Heart left ventricle (tissue), 16 donors: ENCODE results near the gene CD8B2. TPM values are rescaled to one million over a fixed set of nuclear protein-coding genes. Genes with fewer than 3 reads are reported as not detected.
"Not testable (repeated sequence)": the region's sequence is repeated elsewhere in the genome, so short reads cannot be mapped to it uniquely, and the experiment has no call there.

Experiments
- ATAC-seq, 4 donors: fragments of 200-7000 bp; cut with Tn5 transposase; one replicate each; pipeline ENCODE4 v1.9.1; 2020 to 2022; ENCODE audit warnings: moderate library complexity in 4 of 4, mild to moderate bottlenecking in 3 of 4, moderate number of reproducible peaks in 1 of 4
- DNase-seq, 5 donors: peaks; one replicate each; pipeline ENCODE4 v3.0.0-alpha.2; 2020
- H3K27ac ChIP-seq, 12 donors: fragments of 200-600 bp; sonication (generic) in 4 of 12; one replicate each; pipeline versions ENCODE4 v1.5.0 to v1.8.0; 2016 to 2022; ENCODE audit warnings: mild to moderate bottlenecking in 2 of 12
- H3K27me3 ChIP-seq, 9 donors: fragments of 200-600 bp; sonication (generic) in 2 of 9; one replicate each; pipeline versions ENCODE4 v1.5.1 to v1.8.0; 2016 to 2022; ENCODE audit warnings: mild to moderate bottlenecking in 3 of 9
- H3K36me3 ChIP-seq, 9 donors: fragments of 200-600 bp; sonication (generic) in 2 of 9; one replicate each; pipeline versions ENCODE4 v1.5.0 to v1.8.0; 2018 to 2022; ENCODE audit warnings: mild to moderate bottlenecking in 2 of 9
- H3K4me1 ChIP-seq, 12 donors: fragments of 200-600 bp; sonication (generic) in 4 of 12; one replicate each; pipeline versions ENCODE4 v1.5.0 to v1.8.0; 2016 to 2022; ENCODE audit warnings: mild to moderate bottlenecking in 3 of 12
- H3K4me3 ChIP-seq, 12 donors: fragments of 200-600 bp; sonication (generic) in 4 of 12; one replicate each; pipeline versions ENCODE4 v1.5.0 to v1.8.0; 2017 to 2022; ENCODE audit warnings: mild to moderate bottlenecking in 9 of 12, moderate library complexity in 4 of 12
- H3K9me3 ChIP-seq, 12 donors: fragments of 200-600 bp; sonication (generic) in 4 of 12; one replicate each; pipeline versions ENCODE4 v1.5.0 to v1.8.0; 2016 to 2022; ENCODE audit warnings: mild to moderate bottlenecking in 1 of 12
- WGBS, 4 donors: extraction: QIAGEN DNeasy Blood & Tissue Kit in 2 of 4; methylation state at CpG; one replicate each; pipeline versions ENCODE4 v1.1.5 to v1.1.7; 2013 to 2018; 5-methylcytosine and 5-hydroxymethylcytosine counted together
- intact Hi-C, 10 donors: fragments of 100-400 bp; cut with DNase I; formaldehyde crosslinking; loops; one replicate each; pipeline versions ENCODE4 v1.11.1 to v1.14.2; 2022
- polyA plus RNA-seq, 2 donors: library from polyadenylated mRNA; stranded (reverse); fragments of 200-250 nt; gene quantifications; one replicate each; pipeline ENCODE4 v1.2.3, GENCODE V29; 2013
- total RNA-seq, 9 donors: library from RNA; depleted of rRNA in 2 of 9; stranded (reverse); fragments of >200 nt in 2 of 9; fragmentation: NEBNext Ultra II Directional in 3 of 9; extraction: Animal tissue kit (Norgen Biotek cat#: 25700) in 3 of 9; gene quantifications; one replicate each; pipeline versions ENCODE4 v1.1.0 to v1.2.4, GENCODE V29; 2016 to 2023
- donor health status: ischemic (EF 13 %, LVEDD 7.1; RV severe dilation, severe dysfunction).
- donor health status: healthy with polysubstance abuse.
- donor health status: DM: no; HTN: yes; CAD: no.
- donor health status: DM: no; HTN: no; CAD: no.
- donor health status: ischemic (EF 25% LVEDD 6.9; RV normal size, moderate dysfunction).
- donor health status: ischemic (EF 25% LVEDD 5.7; RV mildly dilated, moderate dysfunction).
- donor health status: healthy.
- donor health status: DM: yes; HTN: yes; CAD: no.
- donor health status: ischemic (EF 35%, LVEDD 5.7; RV mildly dilated, moderate dysfunction).
- donor health status: nonischemic (EF 11% LVEDD 7.7; RV severe dilation, severe dysfunction).
- donor health status: DM: yes; HTN: yes; CAD: no.
- donor health status: PGD.
- donor health status: ischemic (EF 29% LVEDD 5.4; RV normal size, mild dysfunction).
- donor health status: nonischemic (EF 23%, LVEDD 6.1; RV moderate dilation, normal function).

Gene CD8B2
- total and polyA plus RNA-seq, 11 donors, result 0.21 TPM; not detected in 10

GRCh38 chr2:106492399-106492798 lies 5.2 kb downstream of the CD8B2 start:
- DNase-seq, H3K4me3 ChIP-seq, H3K27ac ChIP-seq, intact Hi-C loops, ATAC-seq, H3K27me3 ChIP-seq, H3K4me1 ChIP-seq, H3K36me3 ChIP-seq, H3K9me3 ChIP-seq: not testable (repeated sequence)
- 73 to 81% (median 76%) methylated on average over 4 to 6 of the region's 6 CpGs for WGBS, 4 donors

GRCh38 chr2:106492913-106493312 lies 5.7 kb downstream of the CD8B2 start:
- WGBS, 4 donors, result 24 to 38% (median 33%) methylated on average over 6 of the region's 6 CpGs
- DNase-seq, H3K4me3 ChIP-seq, H3K27me3 ChIP-seq, intact Hi-C loops, H3K4me1 ChIP-seq, H3K36me3 ChIP-seq, H3K9me3 ChIP-seq, H3K27ac ChIP-seq: not testable (repeated sequence)
- ATAC-seq, result peak in 1 of 4 donors; percentile 22

GRCh38 chr2:106498549-106498948 lies 11.4 kb downstream of the CD8B2 start:
- H3K4me3 ChIP-seq, DNase-seq, ATAC-seq, intact Hi-C loops, H3K4me1 ChIP-seq, H3K27me3 ChIP-seq, H3K27ac ChIP-seq, H3K9me3 ChIP-seq, H3K36me3 ChIP-seq: not testable (repeated sequence)
- 67 to 100% (median 78%) methylated on average over 1 of the region's 1 CpG for WGBS, 4 donors

GRCh38 chr2:106500350-106500749 lies 13.2 kb downstream of the CD8B2 start:
- H3K4me3 ChIP-seq, H3K4me1 ChIP-seq, H3K36me3 ChIP-seq, intact Hi-C loops, ATAC-seq, DNase-seq, H3K27me3 ChIP-seq, H3K9me3 ChIP-seq, H3K27ac ChIP-seq: not testable (repeated sequence)
- 73 to 96% (median 85%) methylated on average over 6 to 7 of the region's 7 CpGs for WGBS, 4 donors

- H3K27ac ChIP-seq, H3K4me1 ChIP-seq, DNase-seq, intact Hi-C loops, H3K4me3 ChIP-seq, H3K36me3 ChIP-seq, ATAC-seq, H3K9me3 ChIP-seq, H3K27me3 ChIP-seq: not testable (repeated sequence)
- 93 to 96% (median 94%) methylated on average over 7 to 8 of the region's 8 CpGs for WGBS, 4 donors
Observed at GRCh38 chr2:106502351-106502750, 15.2 kb downstream of the CD8B2 start.

GRCh38 chr2:106504192-106504591 lies 17.0 kb downstream of the CD8B2 start:
- H3K27ac ChIP-seq, H3K9me3 ChIP-seq, H3K4me1 ChIP-seq, ATAC-seq, H3K4me3 ChIP-seq, H3K27me3 ChIP-seq, intact Hi-C loops, DNase-seq, H3K36me3 ChIP-seq: not testable (repeated sequence)
- whole genome bisulfite sequencing, 4 donors, result 88 to 96% (median 93%) methylated on average over 6 to 11 of the region's 11 CpGs

- H3K4me1 ChIP-seq, H3K27me3 ChIP-seq, H3K27ac ChIP-seq, ATAC-seq, DNase-seq, H3K4me3 ChIP-seq, intact Hi-C loops, H3K36me3 ChIP-seq, H3K9me3 ChIP-seq: not testable (repeated sequence)
- WGBS, 4 donors, result 79 to 91% (median 83%) methylated on average over 4 of the region's 4 CpGs
Observed at GRCh38 chr2:106504787-106505186, 17.6 kb downstream of the CD8B2 start.

- ATAC-seq, H3K27me3 ChIP-seq, H3K4me1 ChIP-seq, H3K9me3 ChIP-seq, intact Hi-C loops, H3K36me3 ChIP-seq, H3K4me3 ChIP-seq, DNase-seq, H3K27ac ChIP-seq: not testable (repeated sequence)
- WGBS, 4 donors, result 64 to 88% (median 77%) methylated on average over 8 to 9 of the region's 9 CpGs
Observed at GRCh38 chr2:106506002-106506687, 19.0 kb downstream of the CD8B2 start.

GRCh38 chr2:106508660-106509373 lies 21.7 kb downstream of the CD8B2 start:
- H3K9me3 ChIP-seq, H3K4me3 ChIP-seq, H3K27ac ChIP-seq, DNase-seq, intact Hi-C loops, ATAC-seq, H3K27me3 ChIP-seq, H3K36me3 ChIP-seq: not testable (repeated sequence)
- peaks cover 0 to 12% (median 0%) of the 10 kb centered on the region in 12 donors for H3K4me1 ChIP-seq
- WGBS, 4 donors, result 77 to 85% (median 83%) methylated on average over 6 to 9 of the region's 11 CpGs

GRCh38 chr2:106509374-106509770 lies 22.2 kb downstream of the CD8B2 start:
- DNase-seq, intact Hi-C loops, H3K36me3 ChIP-seq, ATAC-seq, H3K27ac ChIP-seq, H3K27me3 ChIP-seq, H3K9me3 ChIP-seq, H3K4me3 ChIP-seq: not testable (repeated sequence)
- peaks cover 0 to 12% (median 0%) of the 10 kb centered on the region in 12 donors for H3K4me1 ChIP-seq
- WGBS, 4 donors, result 85 to 94% (median 91%) methylated on average over 4 to 6 of the region's 6 CpGs

- H3K27ac ChIP-seq, result peak overlapping the region in 1 of 12 donors; percentile 42
- H3K9me3 ChIP-seq, intact Hi-C loops, ATAC-seq, H3K4me3 ChIP-seq, H3K36me3 ChIP-seq, H3K27me3 ChIP-seq, DNase-seq: not testable (repeated sequence)
- 79 to 82% (median 81%) methylated on average over 4 of the region's 4 CpGs for WGBS, 4 donors
- peaks cover 0 to 12% (median 0%) of the 10 kb centered on the region in 12 donors for H3K4me1 ChIP-seq
Observed at GRCh38 chr2:106510791-106511190, 23.6 kb downstream of the CD8B2 start.
